ENCODE data around the gene RORC.
"Not testable (repeated sequence)": the region's sequence is repeated elsewhere in the genome, so short reads cannot be mapped to it uniquely, and the experiment has no call there.

RORC gene

DNA sequence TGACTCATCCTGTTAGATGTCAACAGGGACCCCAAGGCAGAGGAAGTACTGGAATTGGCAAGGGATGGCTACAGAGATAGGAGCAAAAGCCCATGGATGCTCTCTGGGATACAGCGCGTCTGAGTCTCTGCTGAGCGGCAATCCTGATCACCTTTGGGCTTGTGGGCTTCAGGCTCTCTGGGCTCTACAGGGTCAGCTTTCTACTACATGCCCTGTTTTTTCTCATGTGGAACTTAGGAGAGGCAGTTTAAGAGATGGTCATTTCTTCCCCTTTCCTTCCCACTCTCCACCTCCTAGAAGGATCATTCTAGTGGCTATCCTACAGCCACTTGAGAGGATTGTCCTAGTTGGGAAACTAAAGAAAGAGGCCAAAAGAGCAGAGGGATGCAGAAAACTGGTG lies 27.7 kb downstream of the RORC start:
- DNase-seq = no peak

GRCh38 chr1:151803164-151803563 lies 28.4 kb downstream of the RORC start:
- DNase-seq = no peak

DNA sequence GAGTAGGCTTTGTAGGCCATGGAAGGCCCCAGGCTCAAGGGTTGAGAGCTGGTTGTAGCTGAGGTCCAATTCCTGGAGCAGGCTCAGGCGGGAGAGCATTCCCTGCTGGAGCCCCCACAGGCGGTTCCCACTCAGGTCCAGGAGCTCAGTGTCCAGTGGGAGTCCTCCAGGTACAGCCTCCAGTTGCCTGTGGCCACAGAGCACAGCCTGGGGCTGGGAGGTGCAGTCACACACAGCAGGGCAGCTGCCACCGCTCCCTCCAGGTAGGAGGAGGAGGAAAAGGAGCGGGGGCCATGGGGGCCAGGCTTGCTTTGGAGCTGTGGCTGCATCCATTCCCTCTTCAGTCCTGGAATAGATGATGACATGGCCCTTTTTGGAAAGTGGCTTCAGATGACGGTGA lies 29.2 kb downstream of the RORC start:
- DNase-seq = no peak

- DNase-seq = no peak
These were observed 29.8 kb downstream of the RORC start for GRCh38 chr1:151801846-151802245.

DNA sequence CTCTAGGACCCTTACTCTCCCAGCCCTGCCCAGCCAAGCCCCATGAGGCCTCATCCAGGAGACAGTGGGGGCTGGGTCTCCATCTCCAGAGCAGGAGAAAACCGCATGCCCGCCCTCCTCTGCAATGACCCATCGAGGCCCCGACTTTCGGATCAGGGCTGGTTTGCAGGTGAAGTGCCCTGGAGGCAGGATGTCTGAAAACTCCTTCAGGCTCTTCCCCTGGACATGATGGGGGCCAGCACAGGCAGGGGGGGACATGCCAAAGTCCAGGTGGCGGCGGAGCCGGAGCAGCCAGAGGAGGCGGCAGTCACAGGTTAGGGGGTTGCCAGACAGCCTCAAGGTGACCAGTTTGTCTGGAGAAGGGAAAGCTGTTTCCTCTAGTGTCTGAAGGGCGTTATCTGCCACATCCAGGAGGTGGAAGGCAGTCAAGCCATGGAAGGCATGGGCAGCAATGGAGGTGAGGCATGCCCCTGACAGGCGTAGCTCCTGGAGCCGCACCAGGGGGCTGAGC lies 30.2 kb downstream of the RORC start:
- DNase-seq = no peak

- no peak for DNase-seq
These were observed 30.8 kb downstream of the RORC start for GRCh38 chr1:151800830-151801229.

DNA sequence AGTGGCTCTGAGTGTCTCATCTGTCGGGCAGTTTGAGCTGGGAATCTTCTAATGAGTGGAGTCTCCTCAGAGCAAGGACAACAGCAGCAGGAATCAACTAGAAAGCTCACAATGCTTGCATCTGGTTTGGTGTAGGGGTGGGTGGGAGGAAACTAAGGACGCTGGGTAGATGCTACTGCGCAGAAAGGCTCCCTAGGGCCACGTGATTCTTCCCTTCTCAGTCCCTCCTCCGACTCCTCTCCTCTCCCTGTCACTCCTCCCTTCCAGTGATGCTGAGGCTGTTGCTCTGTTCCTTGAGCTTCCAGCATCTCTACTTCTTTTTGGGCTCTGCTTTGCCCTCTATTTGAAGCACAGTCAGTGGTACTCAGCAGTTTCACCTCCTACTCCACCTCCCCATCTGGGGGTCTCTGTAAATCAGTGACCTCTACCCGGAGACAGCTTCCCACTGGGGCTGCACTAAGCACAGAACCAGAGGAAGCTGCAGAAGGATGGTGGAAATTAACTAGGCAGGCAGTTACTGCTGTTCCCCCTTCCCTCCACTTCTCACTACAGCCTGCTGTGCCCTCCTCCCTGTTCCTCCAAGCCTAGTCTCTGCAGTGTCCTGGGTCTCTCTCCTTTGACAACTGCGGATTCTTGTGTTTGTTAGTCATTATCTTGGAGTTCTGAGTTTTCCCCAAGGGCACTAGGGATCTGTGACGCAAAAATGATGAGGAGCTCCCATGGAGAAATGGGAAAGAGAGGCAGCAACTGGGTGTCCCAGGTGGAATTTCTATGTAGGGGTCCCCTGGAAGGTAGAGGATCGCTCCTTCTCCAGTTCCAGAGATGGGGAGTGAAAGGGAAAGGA lies 32.2 kb downstream of the RORC start:
- DNase-seq = no peak

GRCh38 chr1:151798571-151798970 lies 33.0 kb downstream of the RORC start:
- no peak for DNase-seq

- DNase-seq = peak; percentile 6
These were observed 40.5 kb downstream of the RORC start for GRCh38 chr1:151790940-151791651.

DNA sequence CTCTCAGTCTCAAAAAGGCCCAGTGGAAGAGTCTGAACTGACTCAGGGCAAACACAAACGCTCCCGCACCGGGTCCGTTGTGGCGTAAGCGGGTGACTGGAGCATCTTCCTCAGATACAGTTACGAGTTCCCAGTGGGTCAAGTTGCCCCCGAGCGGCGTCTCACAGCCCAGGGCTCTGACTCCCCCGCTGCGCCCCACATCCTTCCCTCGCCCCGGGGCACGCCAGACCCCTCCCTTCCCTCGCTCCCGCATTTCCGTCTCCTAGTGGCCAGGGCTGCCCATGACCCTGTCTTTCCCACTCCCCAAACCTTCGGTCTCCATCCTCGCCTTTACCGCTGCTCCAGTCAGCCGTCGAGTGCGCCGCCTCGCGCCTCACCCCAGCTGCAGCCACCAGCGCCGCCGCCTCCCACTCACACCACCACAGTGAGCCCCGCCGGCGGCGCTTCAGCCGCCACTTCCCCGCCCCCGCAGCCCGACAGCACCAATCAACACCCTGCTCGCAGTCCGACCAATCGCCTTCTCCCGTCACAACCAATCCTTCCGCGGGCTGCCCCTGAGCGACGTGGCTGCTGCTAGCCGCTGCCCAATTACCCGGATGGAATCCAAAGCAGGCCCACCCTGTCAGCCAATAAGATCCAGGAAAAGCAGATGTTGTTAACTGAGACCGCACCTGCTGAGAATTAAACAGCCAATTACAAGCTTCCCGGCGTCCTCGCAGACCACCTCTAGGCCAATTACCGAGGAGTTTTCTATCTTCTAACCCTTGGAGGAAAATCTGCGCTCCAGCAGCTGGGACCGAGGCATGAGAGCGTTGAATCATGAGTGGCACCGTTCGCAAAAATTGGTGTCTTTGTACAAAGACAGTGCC lies 41.3 kb downstream of the RORC start, which contains the start of gene TDRKH:
TSS of gene TDRKH (minus strand) at position 430 of the 869 bp plus-strand sequence. CDS start 7,478 bp downstream, outside the sequence.
- DNase-seq = peak; percentile 99

- no peak for DNase-seq
These were observed 43.9 kb downstream of the RORC start for GRCh38 chr1:151787689-151788088.

GRCh38 chr1:151783796-151784195 lies 47.8 kb downstream of the RORC start:
- DNase-seq = no peak

DNA sequence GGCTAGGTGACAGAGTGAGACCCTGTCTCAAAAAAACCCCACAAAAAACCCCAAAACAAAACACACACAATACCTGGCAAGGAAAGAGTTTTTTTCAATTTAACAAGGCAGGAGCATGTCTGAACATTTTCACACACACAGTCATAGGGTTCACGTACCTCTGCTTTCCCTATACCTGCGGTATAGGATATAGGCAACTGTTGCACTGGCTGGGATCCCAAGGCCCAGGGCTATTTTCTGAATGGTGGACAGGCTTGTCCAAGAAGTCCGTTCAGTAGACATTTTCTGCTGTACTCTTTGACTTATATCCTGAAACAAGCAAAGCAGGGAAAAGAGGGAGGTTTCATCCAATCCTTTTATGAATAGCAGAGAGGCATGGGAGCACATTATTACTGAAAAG lies 48.9 kb downstream of the RORC start:
- no peak for DNase-seq

DNA sequence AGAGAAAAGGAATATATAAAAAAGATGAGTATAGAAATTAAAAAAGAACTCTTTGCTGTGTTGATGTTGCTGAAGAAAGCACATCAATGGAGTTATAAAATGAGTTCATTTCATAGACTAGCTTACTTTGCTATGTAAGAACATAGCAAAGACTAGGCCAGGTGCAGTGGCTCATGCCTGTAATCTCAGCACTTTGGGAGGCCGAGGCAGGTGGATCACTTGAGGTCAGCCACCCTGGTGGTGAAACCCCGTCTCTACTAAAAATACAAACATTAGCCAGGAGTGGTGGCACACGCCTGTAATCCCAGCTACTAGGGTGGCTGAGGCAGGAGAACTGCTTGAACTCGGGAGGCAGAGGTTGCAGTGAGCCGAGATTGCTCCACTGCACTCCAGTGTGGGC lies 49.6 kb downstream of the RORC start:
- not testable (repeated sequence) for DNase-seq

DNA sequence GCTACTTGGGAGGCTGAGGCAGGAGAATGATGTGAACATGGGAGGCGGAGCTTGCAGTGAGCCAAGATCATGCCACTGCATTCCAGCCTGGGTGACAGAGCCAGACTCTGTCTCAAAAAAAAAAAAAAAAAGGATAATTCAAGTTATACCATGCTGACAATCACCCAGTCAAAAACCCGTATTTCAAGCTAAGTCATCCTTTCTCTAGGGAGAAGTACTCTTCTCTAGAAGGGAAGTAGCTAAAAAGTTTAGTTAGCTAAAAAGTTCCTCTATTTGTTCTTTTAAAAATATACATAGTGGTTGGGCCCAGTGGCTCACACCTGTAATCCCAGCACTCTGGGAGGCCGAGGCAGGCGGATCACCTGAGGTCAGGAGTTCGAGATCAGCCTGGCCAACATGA lies 50.9 kb downstream of the RORC start:
- not testable (repeated sequence) for DNase-seq

DNA sequence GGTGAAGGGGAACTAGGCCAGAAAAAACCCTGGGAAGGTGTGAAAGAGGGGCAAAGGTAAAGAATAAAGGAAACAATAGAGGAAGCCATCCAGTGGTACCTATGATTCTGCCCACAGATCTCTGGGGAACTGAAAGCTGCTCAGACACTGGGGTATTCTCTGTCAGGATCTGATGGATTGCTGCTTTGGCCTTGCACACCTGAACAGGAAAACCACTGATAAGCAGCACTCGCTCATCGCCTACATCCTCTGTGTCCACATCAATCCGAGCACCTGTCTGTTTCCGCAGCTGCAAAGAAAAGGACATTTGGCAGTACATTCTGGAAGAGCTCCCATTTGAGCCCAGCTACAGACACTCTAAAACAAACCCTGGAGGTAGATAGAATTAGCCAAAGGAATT lies 51.8 kb downstream of the RORC start:
- DNase-seq = no peak

GRCh38 chr1:151777317-151777716 lies 54.3 kb downstream of the RORC start:
- no peak for DNase-seq

- DNase-seq = no peak
These were observed 54.9 kb downstream of the RORC start for GRCh38 chr1:151776665-151777062.

DNA sequence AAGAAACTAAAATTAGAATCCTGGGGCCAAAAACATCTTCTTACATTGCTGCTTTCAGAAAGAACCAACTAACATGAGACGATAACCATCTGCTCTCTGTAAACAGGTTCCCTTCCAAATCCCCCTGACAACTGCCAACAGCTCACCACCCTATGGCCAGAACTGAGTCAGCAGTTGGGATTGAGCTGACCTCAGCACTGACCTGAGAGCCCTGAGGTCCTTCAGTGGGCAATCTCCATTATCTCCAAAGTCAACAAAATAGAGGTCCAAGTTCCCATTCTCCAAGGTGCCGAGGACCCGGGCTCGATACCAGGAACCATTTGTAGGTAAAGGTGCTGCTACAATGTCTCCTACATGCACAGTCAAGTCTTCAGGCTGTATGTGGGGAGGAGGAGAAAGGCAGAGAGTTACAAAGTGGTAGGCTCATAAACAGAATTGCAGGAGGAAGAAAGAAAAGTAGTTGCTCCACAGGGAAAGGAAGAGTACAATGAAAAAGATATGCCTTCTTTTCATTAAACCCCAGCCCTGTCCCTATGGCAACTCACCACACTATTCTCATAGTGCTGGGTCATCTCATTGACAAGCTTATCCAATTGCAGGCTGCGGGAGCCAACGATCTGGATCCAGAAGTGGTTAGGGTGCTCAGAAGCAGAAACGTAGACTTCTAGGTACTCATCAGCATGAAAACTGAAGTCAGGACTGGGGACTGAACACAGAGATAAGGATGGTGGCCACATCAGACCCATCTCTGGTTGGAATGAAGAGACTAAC lies 55.5 kb downstream of the RORC start:
- DNase-seq = no peak

- DNase-seq = no peak
These were observed 57.2 kb downstream of the RORC start for GRCh38 chr1:151774256-151774922.

DNA sequence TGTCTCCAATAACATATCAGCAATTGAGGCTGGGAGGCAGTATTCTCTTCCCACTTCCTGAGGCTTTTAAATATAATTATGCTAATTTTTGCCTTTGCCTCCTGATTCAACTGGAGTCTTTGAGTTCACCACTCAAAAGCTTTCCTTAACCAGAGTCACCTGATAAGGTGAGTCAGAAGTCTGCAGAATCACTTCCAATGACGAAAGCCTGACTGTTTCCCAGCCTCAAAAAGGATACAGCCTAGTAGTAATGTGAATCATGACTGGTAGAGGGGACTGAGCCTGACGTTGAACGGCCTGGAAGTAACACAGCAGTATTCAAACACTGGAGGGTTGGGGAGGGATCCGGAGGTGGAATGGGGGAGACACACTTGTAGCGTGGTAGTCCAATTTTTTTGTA lies 57.9 kb downstream of the RORC start:
- DNase-seq = no peak

DNA sequence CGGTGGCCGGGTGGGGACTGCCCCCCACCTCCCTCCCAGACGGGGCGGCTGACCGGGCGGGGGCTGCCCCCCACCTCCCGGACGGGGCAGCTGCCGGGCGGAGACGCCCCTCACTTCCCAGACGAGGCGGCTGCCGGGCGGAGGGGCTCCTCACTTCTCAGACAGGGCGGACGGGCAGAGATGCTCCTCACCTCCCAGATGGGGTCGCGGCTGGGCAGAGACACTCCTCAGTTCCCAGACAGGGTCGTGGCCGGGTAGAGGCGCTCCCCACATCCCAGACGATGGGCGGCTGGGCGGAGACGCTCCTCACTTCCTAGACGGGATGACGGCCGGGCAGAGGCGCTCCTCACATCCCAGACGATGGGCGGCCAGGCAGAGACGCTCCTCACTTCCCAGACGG lies 62.3 kb downstream of the RORC start:
- not testable (repeated sequence) for DNase-seq

Data from stimulated activated CD4-positive, alpha-beta T cell treated with anti-CD3 and anti-CD28 coated beads, Interleukin-4, amount 100 ng/mL, for 1 hour (primary cell).